HL-60/S4 treated with retinoic acid at 250 ng/mL for 4 days and 3 days (cell line): ENCODE results near the gene FBLN1.
"Not testable (repeated sequence)": the region's sequence is repeated elsewhere in the genome, so short reads cannot be mapped to it uniquely, and the experiment has no call there.

Experiments
- in situ Hi-C: fragments of 300-500 bp; cut with MboI; formaldehyde crosslinking; loops from 2 replicates; pipeline ENCODE4 v1.7.0; 2022; ENCODE audit warnings: low sequenced_read_pairs

The FBLN1 gene

DNA sequence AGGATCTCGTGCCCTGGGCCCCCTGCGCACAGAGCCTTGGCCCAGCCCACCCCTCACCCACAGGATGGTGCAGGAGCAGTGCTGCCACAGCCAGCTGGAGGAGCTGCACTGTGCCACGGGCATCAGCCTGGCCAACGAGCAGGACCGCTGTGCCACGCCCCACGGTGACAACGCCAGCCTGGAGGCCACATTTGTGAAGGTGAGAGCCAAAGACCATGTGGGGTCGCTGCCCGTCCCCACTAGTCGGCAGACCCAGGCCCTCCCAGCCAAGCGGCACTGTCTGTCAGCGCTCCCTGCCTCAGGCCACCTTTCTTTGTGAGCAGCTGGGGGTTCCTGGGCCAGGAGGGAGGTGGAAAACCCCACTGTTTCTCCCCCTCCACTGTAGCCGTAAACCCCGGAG is 22.8 kb downstream of the FBLN1 start:
- in situ Hi-C loops = no loop called here

DNA sequence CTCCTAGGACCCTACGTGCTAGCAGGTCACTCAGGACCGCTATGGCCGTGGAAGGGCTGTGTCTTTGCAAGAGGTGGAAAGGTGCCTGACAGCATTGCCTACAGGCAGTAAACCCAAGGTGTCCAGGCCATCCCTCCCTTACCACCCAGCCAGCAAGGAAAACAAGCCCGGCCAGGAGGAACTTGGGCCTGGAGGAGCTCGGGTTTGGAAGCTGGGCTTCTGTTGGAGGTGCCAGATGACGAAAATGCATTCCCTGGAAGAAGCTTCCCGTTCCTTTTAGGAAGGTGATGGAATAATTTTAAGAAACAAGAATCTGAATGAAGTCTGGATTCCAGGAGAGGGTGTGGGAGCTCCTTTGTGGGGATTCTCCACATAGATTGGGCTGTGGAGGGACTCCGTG is 23.6 kb downstream of the FBLN1 start:
- in situ Hi-C loops = no loop called here

DNA sequence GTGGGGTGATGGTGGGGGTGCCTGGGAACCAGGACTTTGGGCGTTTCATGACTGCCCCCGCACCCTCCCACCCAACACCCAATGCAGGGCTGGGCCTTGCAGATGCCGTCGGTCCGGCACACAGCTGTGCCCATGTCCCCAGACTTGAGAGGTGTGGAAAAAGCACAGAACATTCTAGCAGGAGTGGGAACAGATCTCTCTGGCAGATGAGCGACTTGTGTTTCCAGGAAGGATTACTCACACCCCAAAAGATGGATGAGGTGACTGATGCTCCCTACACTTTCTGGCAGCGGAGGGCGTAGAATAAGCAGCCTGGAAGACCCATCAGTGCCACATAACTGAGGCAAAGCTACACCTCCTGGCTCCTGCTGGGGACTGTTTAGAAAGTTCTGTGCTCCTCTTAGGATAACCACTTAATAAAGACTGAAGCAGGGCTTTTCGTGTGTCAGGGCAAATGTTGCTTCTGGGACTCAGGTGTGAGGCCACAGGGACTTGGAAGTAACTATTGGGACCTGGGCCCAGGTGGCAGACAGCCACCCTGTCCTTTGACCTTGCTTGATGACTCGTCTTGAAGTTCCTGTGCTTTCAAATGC is 24.2 kb downstream of the FBLN1 start:
- in situ Hi-C loops = no loop called here

DNA sequence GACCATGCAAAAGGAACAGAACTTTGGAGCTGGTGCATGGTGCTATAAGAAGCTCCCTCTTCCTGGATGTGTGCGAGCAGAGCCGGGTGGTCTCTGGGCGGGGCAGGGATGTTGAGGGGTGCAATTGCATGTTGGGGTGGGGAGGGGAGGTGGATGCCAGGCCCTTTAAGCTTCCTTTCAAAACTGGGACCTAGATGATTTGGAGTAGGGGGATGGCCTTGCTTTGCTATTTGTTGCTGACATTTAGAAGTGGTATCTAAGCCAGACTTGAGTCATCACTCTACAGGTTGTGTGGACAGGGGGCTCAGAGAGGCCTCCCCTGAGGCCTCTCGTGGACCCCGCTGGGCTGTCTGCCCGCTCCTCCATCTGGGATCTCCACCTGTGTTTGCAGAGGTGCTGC is 24.8 kb downstream of the FBLN1 start:
- in situ Hi-C loops = no loop called here

DNA sequence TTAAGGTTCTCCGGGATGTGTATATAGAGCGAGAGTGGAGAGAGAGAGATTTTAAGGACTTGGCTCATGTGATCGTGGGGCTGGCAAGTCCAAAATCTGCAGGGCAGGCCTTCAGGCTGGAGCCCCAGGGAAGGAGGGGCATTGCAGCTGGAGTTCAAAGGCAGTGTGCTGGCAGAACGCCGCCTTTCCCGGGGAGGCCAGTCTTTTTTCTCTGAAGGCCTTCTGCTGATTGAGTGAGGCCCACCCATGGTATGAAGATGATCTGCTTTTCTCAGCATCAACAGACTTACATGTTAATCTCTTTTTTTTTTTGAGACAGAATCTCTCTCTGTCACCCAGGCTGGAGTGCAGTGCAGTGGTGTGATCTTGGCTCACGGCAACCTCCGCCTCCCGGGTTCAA is 25.4 kb downstream of the FBLN1 start:
- in situ Hi-C loops = no loop called here

DNA sequence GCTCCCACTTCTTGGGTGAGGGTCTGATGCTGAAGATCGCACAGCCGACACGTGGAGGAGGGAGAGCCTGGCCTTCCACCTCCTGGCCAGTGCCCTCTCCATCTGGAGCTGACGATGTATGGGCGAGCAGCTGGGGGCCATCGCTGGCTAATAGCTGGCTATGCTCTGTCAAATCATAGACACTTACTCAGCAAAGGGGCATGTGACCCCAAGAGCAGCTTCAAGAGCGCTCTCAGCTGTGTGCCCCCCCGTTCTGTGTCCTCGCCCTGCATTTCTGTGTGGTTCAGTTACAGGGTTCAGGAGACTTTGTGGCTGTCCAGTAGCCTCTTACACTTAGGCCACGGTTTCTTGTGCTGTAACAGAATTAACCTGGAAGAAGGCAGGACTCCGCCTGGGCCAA is 26.4 kb downstream of the FBLN1 start:
- in situ Hi-C loops = no loop called here

DNA sequence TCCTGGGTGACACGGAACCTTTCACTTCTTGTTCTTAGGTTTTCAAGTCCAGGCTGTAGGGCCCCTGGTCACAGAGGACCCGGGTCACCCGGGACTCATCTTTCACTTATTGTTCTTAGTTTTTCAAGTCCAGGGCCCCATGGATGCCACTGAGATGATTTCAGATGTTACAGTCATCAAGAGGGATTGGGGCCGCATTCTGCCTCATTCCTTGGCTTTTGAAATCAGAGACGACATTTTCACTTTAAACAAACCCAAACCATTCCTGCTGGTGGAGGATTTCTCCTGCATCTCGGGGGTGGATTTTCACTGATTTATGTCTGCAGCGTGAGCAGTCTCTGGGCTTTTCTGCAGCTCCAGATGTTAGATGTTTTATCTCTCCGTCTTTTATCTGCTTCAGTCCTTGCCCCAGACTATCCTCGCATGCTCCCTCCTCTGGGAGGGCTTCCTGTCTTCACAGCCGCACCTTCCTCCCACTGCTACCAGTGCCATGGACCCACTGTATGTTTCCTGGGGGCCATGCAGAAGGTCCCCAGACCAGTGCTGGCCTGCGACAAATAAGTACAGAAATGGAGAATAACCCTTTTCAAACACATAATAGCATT is 27.4 kb downstream of the FBLN1 start:
- in situ Hi-C loops = no loop called here

DNA sequence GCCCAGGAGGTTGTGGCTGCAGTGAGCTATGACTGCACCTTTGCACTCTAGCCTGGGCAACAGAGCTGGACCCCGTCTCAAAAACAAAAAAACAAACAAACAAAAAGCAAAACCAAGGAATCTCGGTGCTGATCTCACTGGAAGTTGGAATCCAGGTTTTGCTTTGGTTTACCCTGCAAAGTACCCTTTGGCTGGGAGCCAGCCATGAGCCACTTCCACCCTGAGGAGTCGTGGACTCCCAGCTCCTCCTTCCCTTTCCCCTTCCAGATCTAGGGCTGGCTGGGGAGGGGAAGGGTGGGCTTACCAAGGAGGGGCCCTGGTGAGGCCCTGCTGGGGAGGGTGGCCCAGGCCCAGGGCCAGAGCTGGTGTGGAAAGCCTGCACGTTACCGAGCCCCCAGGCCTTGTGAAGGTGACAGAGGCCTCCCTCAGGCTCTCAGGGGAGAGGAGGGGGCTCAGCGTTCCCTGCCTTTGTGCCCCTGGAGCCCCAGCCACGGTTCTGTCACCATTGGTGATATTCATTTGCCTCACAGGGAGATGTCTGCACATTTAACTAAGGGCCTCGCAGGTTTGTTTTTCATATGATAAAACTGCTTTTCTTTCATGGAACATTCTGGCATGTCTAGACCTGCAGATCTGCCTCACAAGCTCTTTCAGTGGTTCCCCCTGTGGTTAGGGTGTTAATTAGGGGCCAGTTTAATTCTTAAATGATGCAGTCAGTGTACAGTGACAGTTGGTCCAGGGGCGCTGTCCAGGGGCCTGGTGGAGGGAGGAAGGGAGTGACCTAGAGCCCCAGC is 29.0 kb downstream of the FBLN1 start:
- in situ Hi-C loops = no loop called here

DNA sequence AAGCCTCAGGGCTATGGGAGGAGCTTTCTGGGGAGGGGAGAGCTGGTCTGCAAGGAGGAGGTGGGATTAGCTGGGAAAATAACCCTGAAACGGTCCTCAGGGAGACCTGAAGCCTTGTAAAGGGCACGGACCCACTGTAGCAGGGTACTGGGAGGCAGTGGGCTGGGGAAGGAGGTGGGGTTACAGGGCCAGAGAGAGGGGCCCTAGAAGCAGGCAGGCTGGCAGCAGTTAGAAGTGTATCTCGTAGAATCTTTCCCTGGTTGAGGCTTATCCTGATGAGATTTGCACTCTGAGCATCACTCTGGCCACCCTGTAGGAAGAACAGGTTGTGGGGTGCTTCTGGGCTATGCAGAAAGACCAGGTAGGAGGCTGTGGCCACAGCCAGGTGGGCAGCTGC is 29.6 kb downstream of the FBLN1 start:
- in situ Hi-C loops = no loop called here

DNA sequence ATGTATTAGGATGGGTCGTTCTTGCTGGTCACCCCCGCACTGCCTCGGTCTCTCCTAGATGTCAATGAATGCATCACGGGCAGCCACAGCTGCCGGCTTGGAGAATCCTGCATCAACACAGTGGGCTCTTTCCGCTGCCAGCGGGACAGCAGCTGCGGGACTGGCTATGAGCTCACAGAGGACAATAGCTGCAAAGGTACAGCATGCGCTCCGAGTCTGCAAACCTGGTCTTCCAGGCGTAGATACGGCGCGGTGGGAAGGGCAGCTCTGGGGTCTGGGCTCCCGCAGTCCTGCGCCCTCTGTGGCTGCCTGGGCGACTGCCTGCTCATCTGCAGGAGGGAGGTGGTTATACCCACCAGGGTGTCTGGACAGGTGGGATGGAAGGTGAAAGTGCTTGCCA is 31.0 kb downstream of the FBLN1 start:
- in situ Hi-C loops = no loop called here

DNA sequence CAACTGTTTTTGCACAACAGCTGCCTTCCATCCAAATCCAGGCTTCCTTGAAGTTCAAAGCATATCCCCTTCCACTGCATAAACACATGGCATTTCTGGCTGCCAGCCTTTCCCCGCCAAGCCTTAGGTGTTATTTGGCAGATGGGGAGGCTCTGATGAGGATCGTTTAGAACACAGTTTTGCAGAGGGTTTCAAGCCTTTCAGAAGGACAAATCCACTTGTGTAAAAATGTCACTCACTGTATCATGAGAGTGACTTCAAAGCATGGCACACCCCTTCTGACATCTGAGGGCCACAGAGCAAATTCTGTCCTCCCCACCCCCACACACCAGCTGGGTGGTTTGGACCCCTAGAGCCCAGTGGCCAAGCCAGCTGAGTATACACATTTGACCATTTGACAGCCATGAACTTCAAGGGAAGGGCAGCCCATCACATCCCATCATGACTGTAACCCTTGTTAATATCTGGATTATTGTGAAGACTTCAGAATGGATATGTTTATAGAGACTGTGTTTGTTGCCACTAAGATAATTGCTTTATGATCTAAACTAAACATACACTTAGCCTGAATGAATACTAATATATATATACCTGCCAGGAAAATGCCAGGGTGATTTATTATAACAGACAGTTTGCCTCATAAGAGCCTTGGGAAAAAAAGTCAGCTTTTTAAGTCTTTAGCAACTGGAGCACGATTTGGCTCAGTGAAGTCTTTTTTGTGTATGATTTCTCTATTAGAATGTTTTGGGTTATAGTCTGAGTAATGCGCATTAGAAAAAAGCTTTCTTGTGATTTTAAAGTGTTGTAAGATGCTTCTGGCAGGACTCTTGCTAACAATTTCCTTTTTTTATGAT is 31.9 kb downstream of the FBLN1 start:
- in situ Hi-C loops = no loop called here

DNA sequence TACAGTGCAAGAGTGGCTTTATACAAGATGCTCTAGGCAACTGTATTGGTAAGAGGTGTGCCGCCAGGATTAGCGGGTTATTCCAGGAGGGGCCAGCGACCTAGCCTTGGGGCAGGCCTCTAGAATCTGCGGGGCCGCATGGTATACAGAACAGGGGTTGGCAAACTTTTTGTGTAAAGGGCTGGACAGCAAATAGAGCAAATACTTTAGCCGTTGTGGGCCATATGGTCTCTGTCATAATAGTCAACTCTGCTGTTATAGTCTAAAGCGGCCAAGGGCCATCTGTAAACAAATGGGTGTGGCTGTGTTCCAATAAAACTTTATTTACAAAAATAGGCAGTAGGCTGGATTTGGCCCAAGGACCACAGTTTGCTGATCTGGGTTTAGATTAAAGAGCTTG is 32.6 kb downstream of the FBLN1 start:
- in situ Hi-C loops = no loop called here

DNA sequence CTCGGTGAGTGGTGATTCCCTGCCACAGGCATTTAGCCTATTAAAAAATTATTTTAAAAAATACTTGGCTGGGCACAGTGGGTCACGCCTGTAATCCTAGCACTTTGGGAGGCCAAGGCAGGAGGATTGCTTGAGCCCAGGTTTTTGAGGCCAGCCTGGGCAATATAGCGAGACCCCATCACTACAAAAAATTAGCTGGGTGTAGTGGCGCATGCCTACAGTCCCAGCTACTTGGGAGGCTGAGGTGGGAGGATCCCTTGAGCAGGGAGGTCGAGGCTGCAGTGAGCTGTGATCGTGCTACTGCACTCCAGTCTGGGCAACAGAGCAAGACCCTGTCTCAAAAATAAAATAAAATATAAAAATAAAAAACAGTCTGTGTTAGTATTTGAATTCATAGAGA is 33.2 kb downstream of the FBLN1 start:
- in situ Hi-C loops = not testable (repeated sequence)

DNA sequence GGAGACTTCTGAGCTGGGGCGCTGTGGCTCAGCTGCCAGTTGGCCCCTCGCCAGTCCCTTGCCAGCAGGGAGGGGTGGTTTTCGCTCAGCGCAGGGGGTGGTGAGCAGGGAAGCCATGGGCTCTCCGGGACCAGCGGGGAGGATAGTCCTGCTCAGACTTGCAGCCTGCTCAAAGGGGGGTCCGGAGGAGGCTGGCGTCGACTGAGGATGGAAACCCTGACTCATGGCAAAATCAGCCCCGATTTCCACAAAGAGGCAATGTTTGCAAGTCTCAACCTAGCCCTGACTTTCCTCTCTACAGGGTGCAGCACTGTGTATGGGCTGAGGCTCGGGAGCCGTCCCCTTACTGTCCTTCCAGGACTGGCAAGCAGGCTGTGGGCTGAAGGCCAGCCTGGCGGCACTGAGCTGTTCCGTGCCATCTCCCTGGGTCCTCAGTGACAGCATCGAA is 35.1 kb downstream of the FBLN1 start:
- in situ Hi-C loops = no loop called here

DNA sequence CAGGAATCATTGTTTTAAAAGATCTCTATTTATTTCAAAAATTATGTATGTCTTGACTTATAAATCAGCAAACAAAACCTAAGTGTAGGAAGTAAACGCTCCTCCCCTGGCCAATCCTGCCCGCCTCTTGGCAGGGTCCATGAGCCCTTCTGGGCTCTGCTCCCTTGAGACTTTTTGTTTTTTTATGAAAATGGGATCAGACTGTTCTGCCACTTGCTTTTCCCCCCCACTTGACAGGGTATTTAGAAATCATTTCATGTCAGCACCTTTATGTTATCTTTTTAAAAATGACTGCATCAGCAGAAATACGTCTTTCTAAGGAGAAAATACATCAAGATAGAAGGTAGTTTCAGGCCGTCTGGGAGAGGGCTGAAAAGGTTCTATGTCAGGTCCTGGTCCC is 35.6 kb downstream of the FBLN1 start:
- in situ Hi-C loops = no loop called here

DNA sequence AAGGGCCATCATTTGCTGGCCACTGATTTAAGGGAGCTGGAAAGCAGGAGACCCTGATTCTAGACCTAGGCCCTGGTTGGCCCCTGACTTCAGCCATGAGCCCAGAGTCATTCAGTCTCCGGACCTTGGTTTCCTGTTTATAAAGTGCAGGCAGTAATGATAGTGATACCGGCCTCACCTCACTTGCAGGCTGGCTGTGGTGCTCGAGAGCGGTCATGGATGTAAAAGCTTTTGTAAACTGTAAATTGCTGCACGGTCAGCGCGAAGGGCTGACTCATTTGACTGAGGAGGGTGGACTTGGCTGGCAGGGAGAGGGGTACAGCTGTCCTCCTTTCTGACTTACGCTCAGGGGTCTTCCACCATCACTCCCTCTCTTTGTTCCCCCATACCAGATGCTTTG is 37.4 kb downstream of the FBLN1 start:
- in situ Hi-C loops = no loop called here

DNA sequence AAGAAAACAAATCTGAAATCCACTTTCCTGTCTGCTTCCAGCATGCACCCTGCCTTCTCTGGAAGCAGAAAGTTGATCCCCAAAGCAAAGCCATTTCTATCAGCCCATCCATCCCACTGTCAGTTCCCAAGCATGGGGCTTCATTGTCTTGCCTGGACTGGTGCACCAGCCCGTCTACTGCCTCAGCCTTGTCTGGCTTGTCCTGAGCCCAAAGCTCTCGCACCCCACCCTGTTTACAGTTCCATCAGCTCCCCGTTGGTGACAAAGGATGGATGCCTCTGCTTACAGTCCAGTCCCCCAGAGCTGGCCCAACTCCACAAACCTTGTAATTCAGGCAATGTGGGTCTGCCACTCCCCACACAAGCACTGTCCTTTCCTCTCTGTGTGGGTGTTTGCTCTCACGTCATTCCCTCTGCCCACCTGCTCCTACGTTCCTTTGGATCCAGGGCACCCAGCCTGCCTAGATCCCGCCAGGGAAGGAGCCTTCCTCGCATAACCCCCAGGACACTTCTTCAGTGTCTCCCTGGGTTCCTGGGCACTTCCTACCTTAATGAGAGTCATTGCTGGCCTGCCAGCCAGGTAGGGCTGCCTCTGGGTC is 38.8 kb downstream of the FBLN1 start:
- in situ Hi-C loops = no loop called here

DNA sequence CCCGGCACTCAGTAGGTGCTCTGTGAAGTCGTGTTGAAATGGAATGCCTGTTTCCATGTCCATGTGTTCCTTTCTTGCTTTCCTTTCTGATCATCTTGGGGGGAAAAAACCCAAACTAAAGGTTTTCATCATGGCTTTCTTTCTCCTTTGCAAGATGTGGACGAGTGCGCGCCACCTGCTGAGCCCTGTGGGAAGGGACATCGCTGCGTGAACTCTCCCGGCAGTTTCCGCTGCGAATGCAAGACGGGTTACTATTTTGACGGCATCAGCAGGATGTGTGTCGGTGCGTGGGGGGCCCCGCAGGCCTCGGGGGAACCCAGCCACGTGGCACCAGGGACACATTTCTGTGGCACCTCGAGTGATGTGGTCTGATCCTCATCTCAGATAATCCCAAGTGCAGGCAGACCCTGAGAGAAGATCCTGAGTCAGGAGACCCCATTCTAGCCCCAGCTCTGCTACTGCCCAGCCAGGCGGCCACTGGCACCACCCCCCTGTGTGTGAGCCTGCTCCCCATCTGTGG is 39.4 kb downstream of the FBLN1 start:
- in situ Hi-C loops = no loop called here

DNA sequence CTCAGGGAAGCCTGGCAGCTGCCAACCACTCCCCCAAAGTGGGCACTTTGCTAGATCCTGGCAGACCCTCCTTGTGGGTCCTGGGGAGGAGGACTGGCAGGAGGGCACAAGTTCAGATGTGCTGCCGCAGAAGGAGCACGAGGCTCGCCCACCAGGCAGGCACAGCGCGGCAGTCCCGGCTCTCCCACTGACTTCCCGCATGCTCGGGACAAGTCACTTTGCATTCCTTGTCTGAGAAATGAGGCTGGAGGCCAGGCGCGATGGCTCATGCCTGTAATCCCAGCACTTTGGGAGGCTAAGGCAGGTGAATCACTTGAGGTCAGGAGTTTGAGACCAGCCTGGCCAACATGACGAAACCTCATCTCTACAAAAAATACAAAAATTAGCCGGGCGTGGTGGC is 40.1 kb downstream of the FBLN1 start:
- in situ Hi-C loops = not testable (repeated sequence)

DNA sequence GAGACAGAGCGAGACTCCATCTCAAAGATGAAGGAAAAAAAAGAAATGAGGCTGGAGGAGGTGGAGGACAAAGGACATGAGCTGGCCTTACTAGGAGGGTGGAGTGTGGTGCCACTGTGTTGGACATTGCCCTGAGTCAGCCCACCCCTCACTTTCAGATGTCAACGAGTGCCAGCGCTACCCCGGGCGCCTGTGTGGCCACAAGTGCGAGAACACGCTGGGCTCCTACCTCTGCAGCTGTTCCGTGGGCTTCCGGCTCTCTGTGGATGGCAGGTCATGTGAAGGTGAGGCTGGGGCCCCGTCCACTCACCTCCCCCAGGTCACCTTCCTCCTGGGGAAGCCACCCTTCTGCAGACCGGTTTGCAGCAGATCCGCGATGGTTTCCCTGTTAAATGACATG is 40.6 kb downstream of the FBLN1 start:
- in situ Hi-C loops = no loop called here
